Panc1 (cell line): ENCODE measurements around the gene BAD. TPM values are rescaled to one million over a fixed set of nuclear protein-coding genes. Genes with fewer than 3 reads are reported as not detected.

Source experiments
- ATAC-seq: fragments of 200-7000 bp; cut with Tn5 transposase; 2 replicates; pipeline ENCODE4 v1.9.1; 2020; ENCODE audit warnings: mild to moderate bottlenecking, moderate library complexity
- BruUV-seq: library from RNA; stranded (reverse); fragments of 400-500 nt; replicated peaks from 2 replicates; lab custom pipeline; 2021; lab: Mats Ljungman, UMichigan
- CTCF ChIA-PET: fragments of 300-600 bp; sonication (Branson Sonifier 250); formaldehyde crosslinking; loops from one replicate; lab custom pipeline; 2022; ENCODE audit warnings: antibody characterized with exemption; lab: Charles Lee
- POLR2A ChIA-PET: fragments of 300-600 bp; sonication (Branson Sonifier 250); formaldehyde crosslinking; loops from one replicate; lab custom pipeline; 2022; ENCODE audit warnings: antibody characterized with exemption; lab: Charles Lee
- DNase-seq: peaks from one replicate; pipeline ENCODE4 v3.0.0-alpha.2; 2010; ENCODE audit warnings: low read depth, low spot score
- H3K27ac ChIP-seq: 2 replicates; pipeline ENCODE4 v1.5.1; 2011; ENCODE audit warnings: mild to moderate bottlenecking, low read length, inconsistent platforms
- H3K27me3 ChIP-seq: fragments of 200-500 bp; sonication (Bioruptor generic); 2 replicates; pipeline ENCODE4 v1.6.0; 2014; ENCODE audit warnings: low read length, inconsistent platforms; ENCODE audit not compliant: control insufficient read depth, insufficient read depth
- H3K36me3 ChIP-seq: fragments of 200-500 bp; sonication (Bioruptor generic); 2 replicates; pipeline ENCODE4 v1.5.1; 2014; ENCODE audit warnings: inconsistent platforms, mild to moderate bottlenecking, low read length, moderate library complexity; ENCODE audit not compliant: control insufficient read depth, insufficient read depth
- H3K4me1 ChIP-seq: 2 replicates; pipeline ENCODE4 v1.5.1; 2011; ENCODE audit warnings: inconsistent platforms, mild to moderate bottlenecking, low read length, moderate library complexity; ENCODE audit not compliant: control insufficient read depth, insufficient read depth
- H3K4me3 ChIP-seq, 2 experiments: 2 replicates each; pipeline ENCODE4 v1.5.1; 2011 to 2012; ENCODE audit warnings: low read depth in 2 of 2, low read length in 2 of 2, mild to moderate bottlenecking in 2 of 2, inconsistent platforms in 1 of 2, moderate library complexity in 1 of 2
- H3K9me3 ChIP-seq: fragments of 200-500 bp; sonication (Bioruptor generic); 2 replicates; pipeline ENCODE4 v1.5.1; 2014; ENCODE audit warnings: low read depth, mild to moderate bottlenecking, inconsistent platforms, low read length, moderate library complexity; ENCODE audit not compliant: control insufficient read depth, insufficient read depth
- CTCF ChIP-seq: fragments of 450-650 bp; IDR thresholded peaks from 2 replicates; pipeline ENCODE4 v1.5.1; 2017; ENCODE audit warnings: mild to moderate bottlenecking
- POLR2AphosphoS5 ChIP-seq: IDR thresholded peaks from 2 replicates; pipeline ENCODE4 v1.6.1; 2012; ENCODE audit warnings: mild to moderate bottlenecking, low read depth, low read length, moderate library complexity
- REST ChIP-seq, 2 experiments: IDR thresholded peaks; 2 replicates each; pipeline ENCODE4 v1.6.1; 2011 to 2012; ENCODE audit warnings: low read depth in 2 of 2, control low read depth in 1 of 2, low read length in 1 of 2, mild to moderate bottlenecking in 1 of 2, moderate library complexity in 1 of 2; ENCODE audit not compliant: insufficient read depth in 1 of 2
- SIN3A ChIP-seq: IDR thresholded peaks from 2 replicates; pipeline ENCODE4 v1.6.1; 2012; ENCODE audit warnings: low read depth, mild to moderate bottlenecking, low read length, moderate library complexity, borderline replicate concordance; ENCODE audit not compliant: insufficient read depth
- TCF7L2 ChIP-seq: IDR thresholded peaks from 2 replicates; pipeline ENCODE4 v1.6.1; 2011; ENCODE audit warnings: mild to moderate bottlenecking, low read depth, low read length, inconsistent platforms
- in situ Hi-C: cut with HindIII; loops from 2 replicates; pipeline ENCODE4 v1.10.0; 2016; ENCODE audit warnings: low sequenced_read_pairs, low pct_unique_long_range_greater_than_20kb
- intact Hi-C: fragments of 100-400 bp; cut with micrococcal nuclease; formaldehyde crosslinking; loops from one replicate; pipeline ENCODE4 v1.10.0; 2022; ENCODE audit not compliant: unreplicated experiment
- total RNA-seq: library from RNA; stranded (reverse); gene quantifications from one replicate; pipeline ENCODE4 v1.2.1, GENCODE V29; 2021; ENCODE audit not compliant: unreplicated experiment

Gene BAD
- total RNA-seq, 1 experiment from 2014 or later: 77.7 TPM

- intact Hi-C loops: no loop called here
- in situ Hi-C loops: no loop called here
Observed at GRCh38 chr11:64260147-64260708, 24.2 kb downstream of the BAD start.

GRCh38 chr11:64259533-64260067, 24.9 kb downstream of the BAD start:
- intact Hi-C loops: no loop called here
- ATAC-seq (no peak), DNase-seq (no peak)
- CTCF ChIA-PET: no interaction called here
- Histone ChIP-seq H3K4me3 (no peak overlapping the region), H3K36me3 (no peaks in the 10 kb centered on the region; the same call in 1 of the 2 replicates), H3K4me1 (peaks cover 3% of the 10 kb centered on the region; the same call in 1 of the 2 replicates), H3K27ac (no peak overlapping the region), H3K9me3 (no peaks in the 10 kb centered on the region), H3K27me3 (no peaks in the 10 kb centered on the region)
- POLR2A ChIA-PET: no interaction called here
- BruUV-seq: no TSS peak
- TF ChIP-seq REST (IDR thresholded peaks at IDR 0.05; ENCODE audit: insufficient read depth in 1 of 2, low read depth in 2 of 2, low read length in 1 of 2) (no peak), SIN3A (no peak), CTCF (no peak), TCF7L2 (no peak), POLR2AphosphoS5 (no peak)
- in situ Hi-C loops: no loop called here

More at GRCh38 chr11:64260147-64260708, 24.2 kb downstream of the BAD start:
- Histone ChIP-seq H3K27me3 (no peaks in the 10 kb centered on the region), H3K4me1 (peaks cover 3% of the 10 kb centered on the region; the same call in 1 of the 2 replicates), H3K36me3 (no peaks in the 10 kb centered on the region; the same call in 1 of the 2 replicates), H3K27ac (no peak overlapping the region), H3K9me3 (no peaks in the 10 kb centered on the region), H3K4me3 (no peak overlapping the region)
- no TSS peak for BruUV-seq
- ChIA-PET POLR2A (no interaction called here), CTCF (no interaction called here)
- TF ChIP-seq POLR2AphosphoS5: no peak
- no peak for TF ChIP-seq REST (IDR thresholded peaks at IDR 0.05; ENCODE audit: insufficient read depth in 1 of 2, low read depth in 2 of 2, low read length in 1 of 2)
- TF ChIP-seq CTCF: no peak
- TF ChIP-seq TCF7L2: no peak
- TF ChIP-seq SIN3A: no peak
- no peak for DNase-seq
- ATAC-seq: no peak
